NT2/D1 (cell line): Measurements from ENCODE around the gene LARP1.

Experiments
- DNase-seq: peaks from one replicate; pipeline ENCODE4 v3.0.0-alpha.2; 2011; ENCODE audit warnings: low read depth, low spot score
- H3K27me3 ChIP-seq: 2 replicates; pipeline ENCODE4 v1.6.0; 2011; ENCODE audit warnings: mild to moderate bottlenecking; ENCODE audit not compliant: insufficient read length, insufficient read depth
- H3K36me3 ChIP-seq: 2 replicates; pipeline ENCODE4 v1.6.1; 2011; ENCODE audit warnings: mild to moderate bottlenecking, low read length, mixed read lengths; ENCODE audit not compliant: insufficient read depth, insufficient read length
- H3K4me1 ChIP-seq: 2 replicates; pipeline ENCODE4 v1.5.1; 2011; ENCODE audit not compliant: insufficient read depth, insufficient read length
- H3K4me3 ChIP-seq: 2 replicates; pipeline ENCODE4 v1.5.1; 2011; ENCODE audit warnings: low read depth; ENCODE audit not compliant: insufficient read length
- H3K9ac ChIP-seq: 2 replicates; pipeline ENCODE4 v1.6.0; 2011; ENCODE audit warnings: low read depth; ENCODE audit not compliant: insufficient read length
- H3K9me3 ChIP-seq: 2 replicates; pipeline ENCODE4 v1.5.1; 2011; ENCODE audit warnings: mild to moderate bottlenecking, low read length; ENCODE audit not compliant: insufficient read depth
- SUZ12 ChIP-seq: IDR thresholded peaks from 2 replicates; pipeline ENCODE4 v1.6.1; 2011; ENCODE audit not compliant: insufficient read length, insufficient read depth; ENCODE audit errors: extremely low read depth
- YY1 ChIP-seq: IDR thresholded peaks from 2 replicates; pipeline ENCODE4 v1.6.1; 2011; ENCODE audit not compliant: insufficient read length, insufficient read depth
- ZNF274 ChIP-seq: IDR thresholded peaks from 2 replicates; pipeline ENCODE4 v1.6.1; 2011; ENCODE audit warnings: mild to moderate bottlenecking, low read depth, low read length

Gene LARP1

GRCh38 chr5:154712518-154713437, 42.4 kb upstream of the LARP1 start:
- DNase-seq, result no peak
- Histone ChIP-seq H3K9ac (no peak overlapping the region), H3K4me1 (peaks cover 3% of the 10 kb centered on the region), H3K36me3 (no peaks in the 10 kb centered on the region), H3K4me3 (peak overlapping the region; percentile 27), H3K9me3 (no peaks in the 10 kb centered on the region), H3K27me3 (no peaks in the 10 kb centered on the region)
- no peak for TF ChIP-seq ZNF274
- no peak for TF ChIP-seq YY1
- TF ChIP-seq SUZ12, result no peak

- no peaks in the 10 kb centered on the region for H3K36me3 ChIP-seq
- no peaks in the 10 kb centered on the region for H3K27me3 ChIP-seq
- peaks cover 3% of the 10 kb centered on the region for H3K4me1 ChIP-seq
- H3K4me3 ChIP-seq, result no peak overlapping the region
- no peaks in the 10 kb centered on the region for H3K9me3 ChIP-seq
- TF ChIP-seq SUZ12, result no peak
- TF ChIP-seq ZNF274, result no peak
- no peak for TF ChIP-seq YY1
- peak overlapping the region; percentile 34 for H3K9ac ChIP-seq
- no peak for DNase-seq
Measured at GRCh38 chr5:154713615-154714125, 41.5 kb upstream of the LARP1 start.

GRCh38 chr5:154714266-154714986, 40.8 kb upstream of the LARP1 start:
- no peaks in the 10 kb centered on the region for H3K27me3 ChIP-seq
- H3K36me3 ChIP-seq, result no peaks in the 10 kb centered on the region
- TF ChIP-seq SUZ12, result no peak
- no peak for TF ChIP-seq ZNF274
- TF ChIP-seq YY1, result no peak
- peaks cover 3% of the 10 kb centered on the region for H3K4me1 ChIP-seq
- no peak for DNase-seq
- H3K4me3 ChIP-seq, result no peak overlapping the region
- H3K9me3 ChIP-seq, result no peaks in the 10 kb centered on the region
- no peak overlapping the region for H3K9ac ChIP-seq

- H3K4me3 ChIP-seq, result no peak overlapping the region
- no peaks in the 10 kb centered on the region for H3K9me3 ChIP-seq
- no peak overlapping the region for H3K9ac ChIP-seq
- no peaks in the 10 kb centered on the region for H3K27me3 ChIP-seq
- no peak for TF ChIP-seq SUZ12
- no peak for TF ChIP-seq ZNF274
- TF ChIP-seq YY1, result no peak
- no peaks in the 10 kb centered on the region for H3K36me3 ChIP-seq
- H3K4me1 ChIP-seq, result peaks cover 2% of the 10 kb centered on the region
- no peak for DNase-seq
Measured at GRCh38 chr5:154721481-154722058, 33.6 kb upstream of the LARP1 start.

GRCh38 chr5:154722097-154722496, 33.1 kb upstream of the LARP1 start:
- TF ChIP-seq SUZ12 (no peak), YY1 (no peak), ZNF274 (no peak)
- Histone ChIP-seq H3K27me3 (no peaks in the 10 kb centered on the region), H3K9ac (no peak overlapping the region), H3K36me3 (no peaks in the 10 kb centered on the region), H3K4me3 (no peak overlapping the region), H3K9me3 (no peaks in the 10 kb centered on the region), H3K4me1 (peaks cover 2% of the 10 kb centered on the region)
- no peak for DNase-seq

GRCh38 chr5:154722936-154723335, 32.2 kb upstream of the LARP1 start:
- Histone ChIP-seq H3K4me3 (no peak overlapping the region), H3K9me3 (no peaks in the 10 kb centered on the region), H3K4me1 (peaks cover 2% of the 10 kb centered on the region), H3K36me3 (no peaks in the 10 kb centered on the region), H3K9ac (no peak overlapping the region), H3K27me3 (no peaks in the 10 kb centered on the region)
- TF ChIP-seq SUZ12, result no peak
- TF ChIP-seq YY1, result no peak
- TF ChIP-seq ZNF274, result no peak
- DNase-seq, result no peak
